PC-3 (cell line): ENCODE results near the gene ZNF646.

Experiments
- CTCF ChIP-seq: fragments of 300-600 bp; sonication (generic); conservative IDR thresholded peaks from 2 replicates; pipeline ENCODE4 v1.5.1; 2017; ENCODE audit warnings: antibody characterized with exemption, low read depth, mild to moderate bottlenecking, low read length
- EZH2phosphoT487 ChIP-seq: fragments of 300-600 bp; sonication (generic); IDR thresholded peaks from 2 replicates; pipeline ENCODE4 v1.6.1; 2018; ENCODE audit warnings: mild to moderate bottlenecking, antibody characterized with exemption, low read length, borderline replicate concordance

GRCh38 chr16:31063843-31064611 is 10.2 kb upstream of the ZNF646 start:
- TF ChIP-seq EZH2phosphoT487 (no peak), CTCF (no peak)
